GM21619 (cell line): Measurements from ENCODE around the gene COL13A1.

Experiments
- ATAC-seq: cut with Tn5 transposase; IDR thresholded peaks from one replicate; pipeline ENCODE4 v1.9.1; 2021; ENCODE audit not compliant: unreplicated experiment

COL13A1 gene

DNA sequence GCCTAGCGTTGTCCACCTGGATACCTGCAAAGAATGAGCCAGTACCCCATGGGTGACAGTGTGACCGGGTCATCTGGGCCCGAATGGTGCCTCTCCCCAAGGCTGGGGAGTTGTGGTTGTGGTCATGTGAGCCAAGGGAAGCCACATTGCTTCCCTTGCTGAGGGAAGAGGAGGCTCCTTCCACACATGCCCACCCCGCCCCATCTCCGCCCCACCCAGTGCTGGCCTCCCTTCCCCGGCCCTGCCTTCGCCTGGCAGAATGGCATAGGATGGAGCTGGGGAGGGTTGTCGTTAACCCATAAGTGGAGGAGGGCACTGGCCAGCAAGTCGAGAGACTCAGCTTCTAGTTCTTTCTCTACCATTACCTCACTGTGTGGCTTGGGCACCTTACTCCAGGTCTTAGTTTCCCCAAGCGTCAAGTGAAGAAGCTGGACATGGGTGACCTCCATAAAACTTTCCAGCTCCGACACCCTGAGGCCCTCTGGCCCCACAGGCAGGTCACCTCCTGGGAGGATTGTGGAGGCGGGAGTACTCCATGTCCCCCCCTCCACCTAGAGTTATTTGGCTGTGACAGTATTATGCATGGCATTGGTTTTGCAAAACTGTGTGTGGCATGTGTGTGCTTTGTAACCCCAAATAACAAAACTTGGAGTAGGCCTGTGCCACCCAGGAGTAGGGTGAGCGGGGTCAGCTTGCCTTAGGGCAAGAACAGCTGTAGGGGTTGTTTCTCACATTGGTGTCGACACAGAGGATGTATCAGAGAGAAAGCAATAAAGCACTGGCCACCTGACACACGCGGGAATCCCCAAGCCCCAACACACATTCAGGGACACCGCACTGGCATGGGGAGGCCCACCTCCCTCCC is 160.4 kb downstream of the COL13A1 start:
- ATAC-seq: no peak

DNA sequence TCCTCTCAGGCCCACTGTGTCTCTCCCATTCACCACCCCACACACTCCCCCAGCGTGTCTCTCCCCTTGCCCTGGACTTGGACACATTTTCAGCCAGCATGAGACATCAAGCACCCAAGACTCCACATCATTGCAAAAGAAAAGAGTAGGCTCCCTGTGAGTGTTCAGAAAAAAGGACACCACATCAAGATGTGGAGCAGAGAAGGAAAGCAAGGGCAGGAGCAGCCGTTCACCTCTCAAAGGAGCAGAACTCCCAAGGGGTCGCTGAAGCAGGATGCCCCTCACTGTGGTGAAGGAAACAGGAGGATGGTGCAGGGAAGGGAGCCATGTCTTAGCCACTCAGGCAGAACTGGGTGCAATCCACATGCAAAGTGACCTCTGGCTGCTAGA is 161.0 kb downstream of the COL13A1 start:
- ATAC-seq: no peak

DNA sequence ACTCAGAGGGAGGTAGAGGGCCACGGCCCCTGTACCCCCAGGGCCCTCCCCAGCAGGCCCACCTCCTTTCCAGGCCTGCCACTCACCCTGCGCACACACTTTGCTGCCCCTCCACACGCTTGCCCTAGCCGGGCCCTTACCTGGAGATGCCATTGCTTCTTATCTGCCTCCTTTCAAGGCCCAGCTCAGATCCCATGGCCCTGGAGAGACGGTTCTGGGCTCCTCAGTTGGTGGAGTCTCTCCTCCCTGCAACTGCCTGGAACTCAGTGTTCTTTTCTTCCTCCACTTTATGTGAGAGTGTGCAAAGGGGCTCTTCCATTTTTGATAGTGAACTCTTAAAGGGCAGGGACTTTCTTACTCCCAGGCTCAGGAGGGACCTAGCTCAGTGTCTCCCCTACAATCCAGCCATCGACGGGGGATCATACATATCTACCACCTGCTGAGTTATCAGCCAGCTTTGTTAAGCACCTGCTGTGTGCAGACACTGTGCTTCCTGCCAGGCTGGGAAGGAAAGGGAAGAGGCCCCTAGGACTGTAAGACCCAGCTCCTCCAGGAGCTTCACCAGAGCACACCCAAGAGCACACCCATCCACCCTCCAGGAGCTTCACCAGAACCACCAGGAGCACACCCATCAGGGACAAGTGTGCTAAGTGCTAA is 161.6 kb downstream of the COL13A1 start:
- no peak for ATAC-seq

DNA sequence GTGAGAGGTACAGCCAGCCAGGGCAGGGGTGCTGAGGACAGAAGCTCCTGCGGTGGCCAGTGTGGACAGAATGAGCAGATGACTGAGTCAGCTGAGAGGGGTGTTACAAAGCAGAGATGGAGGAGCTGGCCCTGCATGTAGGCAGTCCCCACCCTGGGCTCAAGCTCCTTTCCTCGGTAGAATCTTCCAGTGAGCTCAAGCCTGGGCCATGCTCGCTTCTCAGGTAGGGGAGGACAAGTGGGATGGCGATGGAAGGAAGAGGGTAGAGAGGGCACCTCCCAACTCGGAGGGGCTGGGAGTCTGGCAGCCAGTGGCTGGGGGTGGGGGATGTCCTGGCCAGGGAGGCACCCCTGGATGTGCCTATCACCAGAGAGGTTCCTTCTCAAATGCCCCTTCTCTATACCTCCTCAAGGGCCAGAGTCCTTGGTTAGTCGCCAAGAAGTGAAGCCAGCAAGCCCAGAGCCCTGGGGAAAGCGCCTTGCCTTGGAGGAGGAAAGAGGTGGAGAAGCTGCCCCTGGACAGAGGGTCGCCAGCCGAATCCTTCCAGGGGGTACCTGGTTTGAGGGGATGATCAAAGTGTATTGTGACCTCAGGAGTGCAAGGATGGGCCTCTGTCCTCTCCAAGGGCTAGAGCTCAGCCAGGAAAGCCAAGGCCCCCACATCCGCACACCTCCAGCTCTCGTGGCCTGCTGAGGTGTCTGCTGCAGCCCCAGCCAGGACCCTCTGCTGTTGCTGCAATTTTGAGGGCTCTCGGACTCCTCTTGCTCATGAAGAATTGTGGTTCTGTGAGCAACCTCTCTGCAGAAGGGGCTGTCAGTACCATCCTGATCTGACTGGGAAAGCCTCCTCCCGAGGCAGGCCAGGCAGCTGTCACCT is 162.4 kb downstream of the COL13A1 start:
- ATAC-seq: no peak

DNA sequence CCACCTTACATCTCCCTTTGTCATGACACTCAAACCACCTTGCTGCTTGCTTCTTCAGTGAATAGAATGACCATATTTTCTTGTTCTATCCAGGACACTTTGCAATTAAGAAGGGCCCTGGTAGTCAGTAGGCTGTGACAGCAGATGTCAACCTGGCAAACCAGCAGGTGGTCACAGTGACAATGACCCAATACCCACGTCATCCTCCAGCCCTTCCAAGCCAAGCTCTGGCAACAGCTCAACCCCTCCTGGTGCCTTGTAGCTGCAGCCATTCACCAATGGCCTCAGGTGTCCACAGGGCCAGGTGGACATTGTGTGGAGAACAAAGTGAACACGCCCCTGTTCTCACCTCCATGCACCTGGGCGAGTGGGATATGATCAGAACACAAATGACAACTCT is 163.4 kb downstream of the COL13A1 start:
- ATAC-seq: no peak

DNA sequence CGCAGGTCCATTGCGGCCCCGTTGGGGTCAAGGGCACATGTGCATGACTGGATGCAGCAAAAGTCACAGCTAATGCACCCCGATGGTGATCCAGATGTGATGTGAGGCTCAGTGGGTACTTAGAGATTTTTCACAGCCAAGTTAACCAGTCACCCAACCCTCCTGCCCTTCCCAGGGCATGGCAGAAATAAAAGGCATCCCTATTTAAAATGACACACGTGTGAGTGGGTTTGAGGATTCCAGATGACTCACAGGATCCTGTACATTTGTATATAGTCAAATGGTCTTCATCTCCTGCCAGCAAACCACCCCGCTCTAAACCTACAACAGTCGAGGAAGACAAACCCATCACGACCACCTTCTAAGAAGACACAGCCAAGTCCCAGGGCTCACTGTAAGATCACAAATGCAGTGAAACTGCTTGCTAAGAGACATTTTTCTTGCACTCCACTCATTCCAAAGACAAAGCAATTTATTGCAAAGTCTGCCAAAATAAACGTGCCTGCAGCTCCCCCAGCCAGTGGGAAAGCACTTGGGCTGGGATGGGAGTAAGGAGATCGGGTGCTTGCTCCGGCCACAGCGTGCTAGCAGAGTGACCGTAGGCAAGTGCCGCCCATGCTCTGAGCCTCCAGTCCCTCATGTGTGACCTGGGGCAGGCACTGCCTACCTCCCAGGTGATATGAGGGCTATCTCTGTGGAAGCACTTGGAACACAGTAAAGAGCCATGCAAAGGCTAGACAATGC is 164.4 kb downstream of the COL13A1 start:
- no peak for ATAC-seq

DNA sequence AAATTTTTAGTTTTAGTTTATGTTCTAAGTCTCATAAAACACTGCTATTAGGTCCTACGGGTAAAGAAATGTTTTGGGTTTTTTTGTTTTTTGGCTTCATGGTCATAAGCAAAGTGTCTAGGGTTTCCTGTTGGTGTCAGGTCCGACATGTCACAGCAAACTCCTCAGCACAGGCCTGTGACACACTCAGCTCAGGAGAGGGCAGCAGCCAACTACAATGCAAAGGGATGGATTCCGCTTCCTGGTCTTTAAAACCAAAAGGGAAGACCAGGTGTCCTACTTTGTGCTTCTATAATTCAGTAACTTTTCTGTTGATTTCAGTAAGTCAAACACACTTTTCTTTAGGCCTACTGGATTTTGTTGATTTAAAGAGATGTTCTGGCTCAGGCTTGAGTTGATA is 167.1 kb downstream of the COL13A1 start:
- ATAC-seq: no peak

DNA sequence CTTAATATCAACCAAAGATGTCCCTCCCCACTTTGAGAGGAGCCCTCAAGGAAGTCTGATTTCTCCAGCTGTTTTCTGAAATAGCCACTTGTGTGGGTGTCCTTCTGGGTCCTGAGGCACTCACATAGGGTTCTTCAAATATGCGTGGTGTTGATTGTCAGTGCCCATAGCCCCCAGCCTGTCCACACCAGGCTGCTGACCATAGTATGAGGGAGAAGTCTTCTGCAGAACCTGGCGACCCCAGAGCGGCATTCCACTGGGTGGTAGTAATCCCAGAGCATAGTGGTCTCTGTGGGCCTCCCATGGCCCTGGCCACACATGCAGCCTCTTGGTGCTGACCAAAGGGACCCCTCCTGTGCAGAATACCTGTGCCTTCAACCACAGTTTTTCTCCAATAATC is 168.3 kb downstream of the COL13A1 start:
- no peak for ATAC-seq

DNA sequence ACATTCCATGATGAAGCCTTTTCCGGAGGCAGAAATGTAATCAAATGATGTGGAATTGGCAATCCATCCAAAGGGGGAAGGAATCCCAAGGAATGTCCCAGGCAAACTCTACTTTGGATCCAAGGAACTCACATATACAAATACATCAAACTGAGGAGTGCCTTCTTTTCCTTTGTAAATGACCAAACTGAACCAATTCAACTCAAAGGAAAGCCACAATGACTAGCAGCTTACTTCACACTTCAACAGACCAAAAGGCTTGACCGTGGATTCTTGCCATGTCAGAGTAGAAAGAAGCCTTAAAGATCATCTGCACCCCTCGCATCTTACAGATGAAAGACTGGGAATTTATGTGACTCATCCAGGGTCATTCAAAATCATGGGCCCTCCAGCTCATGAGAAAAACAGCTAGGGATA is 171.3 kb downstream of the COL13A1 start:
- ATAC-seq: no peak

DNA sequence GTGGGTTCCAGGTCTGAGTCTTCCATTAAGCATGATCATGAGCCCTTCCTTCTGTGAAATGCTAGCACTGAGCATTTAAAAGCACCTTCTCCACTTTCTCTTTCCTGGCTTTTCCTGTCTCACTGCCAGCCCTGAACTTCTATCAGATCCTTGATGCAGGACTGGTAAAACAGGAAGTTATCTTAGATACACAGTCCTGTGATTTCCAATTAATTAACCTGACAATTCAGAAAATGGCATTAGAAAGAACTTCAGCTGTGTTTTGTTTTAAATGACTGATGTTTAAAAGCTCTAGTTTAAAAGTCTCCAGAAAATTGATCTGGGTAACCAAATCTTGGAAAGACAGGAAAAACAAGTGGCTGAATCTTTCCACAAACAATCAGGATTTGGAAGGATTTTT is 172.0 kb downstream of the COL13A1 start:
- no peak for ATAC-seq

DNA sequence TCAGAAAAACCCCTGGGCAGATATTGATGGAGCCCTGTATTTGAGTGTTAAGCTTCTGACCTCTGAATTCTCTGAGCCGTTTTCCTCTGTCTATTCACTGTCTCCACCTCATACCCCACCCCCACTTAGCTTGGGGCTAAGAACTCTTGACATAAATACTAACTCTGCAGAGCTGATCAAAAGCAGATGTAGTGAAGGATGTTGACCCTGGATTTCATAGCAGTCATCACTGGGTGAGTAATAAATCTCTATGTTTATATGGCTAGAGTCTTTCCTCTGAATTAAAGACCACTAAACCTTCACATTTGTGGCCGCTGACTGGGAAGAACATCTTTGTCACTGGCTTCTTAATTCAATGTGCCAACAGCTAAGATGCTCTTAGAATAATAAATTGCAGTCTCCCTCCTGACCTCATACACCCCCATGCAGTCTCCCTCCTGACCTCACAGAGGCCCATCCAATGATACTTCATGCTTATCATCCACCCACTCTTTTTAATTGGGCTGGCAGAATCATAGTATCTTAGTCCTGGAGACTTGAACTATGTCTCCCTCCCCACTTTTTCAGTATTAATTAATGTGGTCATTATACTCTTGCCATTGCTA is 172.9 kb downstream of the COL13A1 start:
- no peak for ATAC-seq

DNA sequence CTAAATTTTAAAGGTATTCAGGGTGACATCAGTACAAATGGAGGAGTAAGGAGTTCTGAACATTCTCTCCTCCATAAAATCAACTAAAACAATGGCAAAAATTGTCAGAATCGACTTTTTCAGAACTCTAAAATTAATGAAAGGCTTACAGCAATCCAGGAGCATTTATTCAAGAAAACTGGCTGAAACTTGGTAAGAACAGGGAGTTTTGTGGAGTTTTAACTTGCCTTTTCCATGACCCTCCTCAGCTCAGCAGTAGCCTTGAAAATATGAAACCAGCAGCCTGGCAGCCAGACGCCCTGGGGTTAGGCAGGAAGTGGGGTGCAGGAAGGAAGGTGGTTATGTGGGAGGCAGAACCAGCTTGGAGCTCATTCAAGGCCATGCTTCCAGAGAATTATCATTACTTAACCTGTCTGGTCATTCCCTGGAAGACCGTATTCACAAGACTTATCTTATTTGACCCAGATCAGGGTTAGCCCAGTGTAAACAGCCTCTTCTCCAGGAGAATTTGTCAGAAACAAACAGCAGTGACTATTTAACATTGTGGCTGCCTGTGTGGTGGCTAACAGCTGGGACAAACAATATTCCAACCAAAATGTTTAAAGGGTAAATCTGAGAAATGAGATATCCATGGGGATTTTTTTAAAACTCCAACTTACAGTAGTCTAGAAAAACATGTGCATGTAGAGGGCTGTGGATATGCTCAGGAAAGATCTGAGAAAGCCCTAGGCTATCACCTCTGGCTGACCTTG is 175.3 kb downstream of the COL13A1 start:
- ATAC-seq: no peak

DNA sequence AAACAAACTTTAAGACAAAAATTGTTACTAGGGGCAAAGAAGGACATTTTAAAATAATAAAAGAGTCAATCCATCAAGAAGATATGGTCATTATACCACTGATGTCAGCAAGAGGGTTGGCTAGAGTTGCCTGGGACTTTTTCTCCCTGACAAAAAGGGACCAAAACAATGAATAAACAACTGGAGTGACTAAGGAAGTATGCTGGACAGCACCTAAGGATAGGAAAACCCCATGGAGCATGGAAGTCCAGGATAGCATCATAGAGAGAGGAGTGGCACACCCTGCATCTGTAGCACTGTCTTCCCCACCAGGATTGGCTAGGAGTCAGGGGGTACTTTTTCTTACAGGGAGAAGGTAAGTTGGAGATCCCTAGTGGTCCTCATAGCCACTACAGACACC is 177.5 kb downstream of the COL13A1 start:
- ATAC-seq: no peak

DNA sequence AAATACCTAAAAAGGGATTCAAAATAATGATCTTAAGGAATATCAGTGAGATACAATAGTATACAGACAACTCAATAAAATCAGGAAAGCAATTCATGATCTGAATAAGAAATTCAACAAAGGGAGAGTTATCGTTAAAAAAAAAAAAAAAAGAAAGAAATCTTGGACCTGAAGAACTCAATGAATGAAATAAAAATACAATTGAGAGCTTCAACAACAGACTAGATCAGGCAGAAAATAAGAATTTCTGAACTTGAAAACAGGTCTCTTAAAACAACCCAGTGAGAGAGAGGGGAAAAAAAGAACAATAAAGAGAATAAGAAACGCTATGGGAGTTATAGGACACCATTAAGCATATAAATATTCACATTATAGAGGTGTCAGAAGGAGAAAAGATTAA is 179.0 kb downstream of the COL13A1 start:
- no peak for ATAC-seq

DNA sequence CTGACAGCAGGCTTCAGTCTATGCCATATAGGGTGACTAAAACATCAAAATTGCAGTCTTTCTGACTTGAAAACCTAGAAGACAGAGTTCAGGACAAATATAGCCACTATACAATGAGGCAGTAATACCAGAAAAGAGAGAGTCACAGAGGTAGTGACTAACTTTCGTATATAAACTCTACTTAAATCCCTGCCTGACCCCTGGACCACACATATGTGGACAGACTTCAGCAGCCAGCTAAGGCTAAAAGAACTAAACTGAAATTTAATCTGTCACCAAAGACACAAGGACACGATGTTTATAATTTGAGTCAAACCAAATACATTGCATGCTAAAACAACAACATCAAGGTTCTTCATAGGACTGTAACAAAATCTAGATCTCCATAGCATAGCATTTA is 186.4 kb downstream of the COL13A1 start:
- ATAC-seq: no peak

DNA sequence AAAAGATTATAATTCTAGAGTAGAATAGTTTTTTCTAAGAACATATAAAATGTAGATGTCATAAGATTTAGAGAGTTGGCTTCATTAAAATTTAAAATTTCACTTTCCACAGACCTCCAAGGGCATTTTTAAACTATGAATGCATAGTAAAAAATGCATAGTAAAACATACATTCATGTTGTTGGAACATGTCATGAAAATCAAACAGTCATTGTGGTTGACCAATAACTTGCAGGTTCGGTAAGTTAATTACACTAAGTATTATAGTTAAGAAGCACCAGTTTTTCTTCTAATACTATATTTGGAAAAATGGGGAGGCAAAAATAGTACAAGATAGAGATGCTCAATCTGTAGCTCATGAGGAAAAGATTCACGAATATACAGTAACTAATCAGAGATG is 189.4 kb downstream of the COL13A1 start:
- ATAC-seq: no peak

DNA sequence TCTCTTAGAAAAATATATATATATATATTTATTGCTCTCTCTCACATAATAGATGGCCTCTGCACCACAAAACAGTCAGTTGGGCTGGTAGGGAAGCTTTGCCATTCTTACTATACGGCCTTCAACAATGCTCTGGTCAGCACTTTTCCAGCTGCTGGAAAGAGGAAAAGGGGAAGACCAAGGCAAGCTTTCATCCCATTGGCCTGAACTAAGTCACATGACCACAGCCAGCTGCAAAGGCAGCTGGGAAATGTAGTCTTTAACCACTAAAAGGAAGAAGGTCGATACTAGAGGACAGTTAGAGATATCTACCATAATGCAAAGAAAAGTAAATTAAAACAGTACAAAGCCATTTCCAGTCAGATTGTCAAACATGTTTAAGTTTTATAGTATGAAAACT is 192.6 kb downstream of the COL13A1 start:
- no peak for ATAC-seq

DNA sequence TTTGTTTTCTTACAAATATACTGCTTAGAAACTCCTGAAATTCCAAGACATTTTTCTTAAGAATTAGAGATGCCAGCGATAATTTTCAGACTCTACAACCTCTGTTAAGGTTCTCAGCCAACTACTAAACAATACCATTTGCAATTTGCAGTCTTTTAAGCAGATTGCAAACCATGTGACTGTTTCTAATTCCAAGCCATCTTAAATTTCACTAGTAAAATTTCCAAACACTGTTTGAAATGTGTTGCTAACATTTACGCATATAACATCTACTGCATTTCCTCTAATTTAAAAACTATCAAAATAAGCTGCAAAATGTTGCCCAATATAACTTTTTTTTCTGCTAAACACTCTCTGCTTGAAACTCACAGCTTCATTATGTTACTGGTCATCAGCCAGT is 194.9 kb downstream of the COL13A1 start:
- ATAC-seq: no peak

DNA sequence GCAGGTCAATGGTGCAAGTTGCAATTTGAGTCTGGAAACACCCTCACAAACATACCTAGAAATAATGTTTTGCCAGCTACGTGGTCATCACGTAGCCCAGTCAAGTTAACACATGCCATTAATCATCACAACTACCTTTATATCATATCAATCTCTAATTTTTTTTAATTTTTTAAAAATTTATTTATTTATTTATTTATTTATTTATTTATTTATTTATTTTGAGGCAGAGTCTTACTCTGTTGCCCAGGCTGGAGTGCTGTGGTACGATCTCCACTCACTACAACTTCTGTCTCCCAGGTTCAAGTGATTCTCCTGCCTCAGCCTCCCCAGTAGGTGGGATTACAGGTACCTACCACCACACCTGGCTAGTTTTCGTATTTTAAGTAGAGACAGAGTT is 198.6 kb downstream of the COL13A1 start:
- no peak for ATAC-seq
